H1 (cell line): ENCODE results near the gene KCNT1. TPM values are rescaled to one million over a fixed set of nuclear protein-coding genes. Genes with fewer than 3 reads are reported as not detected.

Source experiments
- TEAD4 ChIP-seq: IDR thresholded peaks from 2 replicates; pipeline ENCODE4 v1.6.1; 2012; ENCODE audit warnings: low read depth, low read length, inconsistent platforms, mixed read lengths
- polyA plus RNA-seq, 7 experiments: library from polyadenylated mRNA; depleted of rRNA in 3 of 7; stranded (reverse) in 5 of 7; unstranded in 2 of 7; fragments of >200 nt in 5 of 7; fragments of 200-250 nt in 2 of 7; gene quantifications; 1 replicate in 5 of 7; 2 replicates in 1 of 7; 4 replicates in 1 of 7; pipeline versions ENCODE4 v1.2.1 to v1.2.3, GENCODE V29; 2011 to 2013; ENCODE audit warnings: missing spikeins in 2 of 7, mixed read lengths in 2 of 7
- total RNA-seq: library from RNA; stranded (reverse); fragmentation: NEBNext Ultra II Directional; extraction: Animal tissue kit (Norgen Biotek cat#: 25700); gene quantifications from 2 replicates; pipeline ENCODE4 v1.2.1, GENCODE V29; 2021

Gene KCNT1
- total and polyA plus RNA-seq, 2 of the 8 experiments (the other 6 are each of a cell fraction or from before 2014, with no cell fraction given) = 0.13 to 0.20 TPM

DNA sequence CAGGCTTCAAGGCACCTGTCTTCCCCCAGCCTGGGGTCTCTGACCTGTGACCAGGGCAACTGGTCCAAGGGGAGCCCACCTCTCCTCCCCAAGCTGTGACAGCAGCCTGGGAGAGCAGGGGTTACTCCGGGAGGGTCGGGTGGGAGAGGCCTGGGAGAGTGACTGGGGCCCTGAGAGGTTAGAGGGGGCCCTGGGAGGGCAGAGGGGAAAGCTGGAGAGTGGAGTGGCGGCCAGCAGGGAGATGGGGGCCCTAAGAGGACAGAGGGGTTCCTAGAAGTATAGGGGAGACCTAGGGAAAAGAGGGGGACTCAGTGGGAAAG is 38.6 kb upstream of the KCNT1 start (continued):
- no peak for TF ChIP-seq TEAD4
